Liver (tissue), 9 donors: ENCODE data around the gene ST7. TPM values are rescaled to one million over a fixed set of nuclear protein-coding genes. Genes with fewer than 3 reads are reported as not detected.

Source experiments
- DNase-seq: peaks from one replicate; pipeline ENCODE4 v3.0.0-alpha.2; 2017; ENCODE audit warnings: low spot score
- H3K27ac ChIP-seq, 2 donors: one replicate each; pipeline ENCODE4 v1.7.0; 2013; ENCODE audit warnings: inconsistent platforms in 2 of 2, low read length in 2 of 2, control low read depth in 1 of 2, low read depth in 1 of 2, mild to moderate bottlenecking in 1 of 2
- H3K27me3 ChIP-seq, 4 donors: one replicate each; pipeline versions ENCODE4 v1.6.1 to v1.7.0; 2013; ENCODE audit warnings: low read length in 3 of 4, inconsistent platforms in 1 of 4, mild to moderate bottlenecking in 1 of 4, moderate library complexity in 1 of 4; ENCODE audit not compliant: control insufficient read depth in 4 of 4, insufficient read depth in 4 of 4
- H3K36me3 ChIP-seq, 4 donors: one replicate each; pipeline versions ENCODE4 v1.6.1 to v1.7.0; 2013; ENCODE audit warnings: low read length in 3 of 4, mild to moderate bottlenecking in 3 of 4, low read depth in 1 of 4, moderate library complexity in 1 of 4; ENCODE audit not compliant: control insufficient read depth in 4 of 4, insufficient read depth in 3 of 4
- H3K4me1 ChIP-seq, 4 donors: one replicate each; pipeline versions ENCODE4 v1.6.1 to v1.7.0; 2013; ENCODE audit warnings: low read length in 3 of 4, mild to moderate bottlenecking in 3 of 4, moderate library complexity in 1 of 4; ENCODE audit not compliant: control insufficient read depth in 4 of 4, insufficient read depth in 4 of 4
- H3K4me3 ChIP-seq, 3 donors: one replicate each; pipeline versions ENCODE4 v1.6.1 to v1.7.0; 2013; ENCODE audit warnings: low read length in 3 of 3, control low read depth in 1 of 3, low read depth in 1 of 3, mild to moderate bottlenecking in 1 of 3
- H3K9ac ChIP-seq, 2 donors: one replicate each; pipeline ENCODE4 v1.7.0; 2013; ENCODE audit warnings: low read length in 2 of 2, mild to moderate bottlenecking in 2 of 2, moderate library complexity in 2 of 2, control low read depth in 1 of 2, low read depth in 1 of 2
- H3K9me3 ChIP-seq, 4 donors: one replicate each; pipeline versions ENCODE4 v1.6.1 to v1.7.0; 2013; ENCODE audit warnings: low read length in 3 of 4; ENCODE audit not compliant: control insufficient read depth in 4 of 4
- ATF3 ChIP-seq: IDR thresholded peaks from 2 replicates; pipeline ENCODE4 v1.6.1; 2016; ENCODE audit warnings: antibody characterized with exemption
- CTCF ChIP-seq: fragments of 150-350 bp; IDR thresholded peaks from 2 replicates; pipeline ENCODE4 v1.5.1; 2017; ENCODE audit warnings: improper control_type of control experiment, low read depth, low read length; ENCODE audit not compliant: missing input control
- EGR1 ChIP-seq, 2 donors: IDR thresholded peaks; 2 replicates each; pipeline ENCODE4 v1.6.1; 2016 to 2018; ENCODE audit warnings: antibody characterized with exemption in 2 of 2, low read depth in 2 of 2
- FOXA1 ChIP-seq: IDR thresholded peaks from 2 replicates; pipeline ENCODE4 v1.6.1; 2016; ENCODE audit warnings: antibody characterized with exemption
- FOXA2 ChIP-seq: IDR thresholded peaks from 2 replicates; pipeline ENCODE4 v1.6.1; 2016; ENCODE audit warnings: antibody characterized with exemption
- GABPA ChIP-seq, 2 donors: IDR thresholded peaks in 1 of 2; conservative IDR thresholded peaks in 1 of 2; 2 replicates each; pipeline ENCODE4 v1.6.1; 2016; ENCODE audit warnings: antibody characterized with exemption in 2 of 2, mild to moderate bottlenecking in 1 of 2, moderate library complexity in 1 of 2
- HNF4G ChIP-seq: IDR thresholded peaks from 2 replicates; pipeline ENCODE4 v1.6.1; 2016; ENCODE audit warnings: antibody characterized with exemption
- JUND ChIP-seq, 2 donors: IDR thresholded peaks; 2 replicates each; pipeline ENCODE4 v1.6.1; 2016; ENCODE audit warnings: antibody characterized with exemption in 2 of 2
- MAX ChIP-seq: IDR thresholded peaks from 2 replicates; pipeline ENCODE4 v1.6.1; 2016; ENCODE audit warnings: antibody characterized with exemption
- NR2F2 ChIP-seq: IDR thresholded peaks from 2 replicates; pipeline ENCODE4 v1.6.1; 2016; ENCODE audit warnings: antibody characterized with exemption
- RAD21 ChIP-seq, 2 donors: IDR thresholded peaks; 2 replicates each; pipeline ENCODE4 v1.6.1; 2016; ENCODE audit warnings: antibody characterized with exemption in 2 of 2, mild to moderate bottlenecking in 2 of 2
- REST ChIP-seq: IDR thresholded peaks from 2 replicates; pipeline ENCODE4 v1.6.1; 2016; ENCODE audit warnings: antibody characterized with exemption, mild to moderate bottlenecking
- RXRA ChIP-seq, 2 donors: IDR thresholded peaks; 2 replicates each; pipeline ENCODE4 v1.6.1; 2017 to 2018; ENCODE audit warnings: antibody characterized with exemption in 2 of 2, mild to moderate bottlenecking in 1 of 2
- SP1 ChIP-seq: IDR thresholded peaks from 2 replicates; pipeline ENCODE4 v1.6.1; 2018; ENCODE audit warnings: antibody characterized with exemption, mild to moderate bottlenecking
- TAF1 ChIP-seq: conservative IDR thresholded peaks from 2 replicates; pipeline ENCODE4 v1.6.1; 2016; ENCODE audit warnings: antibody characterized with exemption, mild to moderate bottlenecking
- YY1 ChIP-seq: IDR thresholded peaks from 2 replicates; pipeline ENCODE4 v1.6.1; 2016; ENCODE audit warnings: antibody characterized with exemption, mild to moderate bottlenecking
- ZBTB33 ChIP-seq: IDR thresholded peaks from 2 replicates; pipeline ENCODE4 v1.6.1; 2016; ENCODE audit warnings: antibody characterized with exemption
- WGBS: extraction: QIAGEN DNeasy Blood & Tissue Kit; methylation state at CpG from one replicate; pipeline ENCODE4 v1.1.7; 2013; 5-methylcytosine and 5-hydroxymethylcytosine counted together
- polyA plus RNA-seq, 2 donors: library from polyadenylated mRNA; stranded (reverse) in 1 of 2; unstranded in 1 of 2; fragments of 200-250 nt in 1 of 2; fragments of >200 nt in 1 of 2; fragmentation: Nextera tagmentation in 1 of 2; extraction: Ambion mirVana in 1 of 2; gene quantifications; one replicate each; pipeline versions ENCODE4 v1.2.1 to v1.2.3, GENCODE V29; 2013 to 2015
- total RNA-seq, 2 donors: library from RNA; depleted of rRNA; stranded (reverse); fragments of >200 nt; gene quantifications; one replicate each; pipeline ENCODE4 v1.2.3, GENCODE V29; 2014
- donor health status: healthy.
- donor health status: healthy.
- donor health status: healthy.
- donor health status: healthy.
- donor health status: healthy.

Gene ST7
- total and polyA plus RNA-seq, 4 donors: 13.5 to 30.7 (median 22.6) TPM

- H3K27ac ChIP-seq: no peak overlapping the region
- no peaks in the 10 kb centered on the region for H3K27me3 ChIP-seq
- peaks cover 0 to 9% (median 4%) of the 10 kb centered on the region in 4 donors for H3K4me1 ChIP-seq
- no peak for TF ChIP-seq HNF4G
- no peak for TF ChIP-seq RAD21 (IDR thresholded peaks at IDR 0.05)
- TF ChIP-seq EGR1 (IDR thresholded peaks at IDR 0.05; ENCODE audit: low read depth in 2 of 2): no peak
- no peak for TF ChIP-seq NR2F2
- no peak for TF ChIP-seq GABPA (IDR thresholded peaks at IDR 0.05 in 1 of 2, conservative IDR thresholded peaks at IDR 0.05 in 1 of 2)
- TF ChIP-seq MAX: no peak
- TF ChIP-seq TAF1: no peak
- no peak for TF ChIP-seq RXRA (IDR thresholded peaks at IDR 0.05)
- TF ChIP-seq ZBTB33: no peak
- TF ChIP-seq FOXA1: no peak
- no peak for TF ChIP-seq JUND (IDR thresholded peaks at IDR 0.05)
- TF ChIP-seq ATF3: no peak
- TF ChIP-seq FOXA2: no peak
- TF ChIP-seq REST: no peak
- TF ChIP-seq YY1: no peak
- no peak overlapping the region for H3K9ac ChIP-seq
- H3K9me3 ChIP-seq: no peaks in the 10 kb centered on the region
- no peak for DNase-seq
- peaks cover 0 to 2% (median 0%) of the 10 kb centered on the region in 4 donors for H3K36me3 ChIP-seq
- H3K4me3 ChIP-seq: no peak overlapping the region
Measured at GRCh38 chr7:117122536-117122935, 169.2 kb downstream of the ST7 start.

GRCh38 chr7:117123311-117123926, 170.1 kb downstream of the ST7 start:
- no peak overlapping the region for H3K4me3 ChIP-seq
- DNase-seq: no peak
- TF ChIP-seq CTCF (no peak), YY1 (no peak), ATF3 (no peak), SP1 (no peak), FOXA2 (no peak), HNF4G (no peak), FOXA1 (no peak), REST (no peak), GABPA (IDR thresholded peaks at IDR 0.05 in 1 of 2, conservative IDR thresholded peaks at IDR 0.05 in 1 of 2) (no peak), NR2F2 (no peak), RXRA (IDR thresholded peaks at IDR 0.05) (no peak), EGR1 (IDR thresholded peaks at IDR 0.05; ENCODE audit: low read depth in 2 of 2) (no peak), MAX (no peak), JUND (IDR thresholded peaks at IDR 0.05) (no peak)

More at GRCh38 chr7:117123311-117123926, 170.1 kb downstream of the ST7 start:
- H3K4me1 ChIP-seq: peaks cover 0 to 9% (median 4%) of the 10 kb centered on the region in 4 donors
- H3K27me3 ChIP-seq: no peaks in the 10 kb centered on the region
- no peak overlapping the region for H3K9ac ChIP-seq
- peaks cover 0 to 2% (median 0%) of the 10 kb centered on the region in 4 donors for H3K36me3 ChIP-seq
- no peak overlapping the region for H3K27ac ChIP-seq
- 92% methylated on average over 2 of the region's 2 CpGs for WGBS
- no peaks in the 10 kb centered on the region for H3K9me3 ChIP-seq
